Epidermal melanocyte (primary cell): Measurements from ENCODE around the gene PPIE.
"Not testable (repeated sequence)": the region's sequence is repeated elsewhere in the genome, so short reads cannot be mapped to it uniquely, and the experiment has no call there.

ENCODE experiments used
- DNase-seq: peaks from one replicate; pipeline ENCODE4 v3.0.0; 2011; ENCODE audit warnings: low spot score; ENCODE audit not compliant: insufficient read length

The PPIE gene

DNA sequence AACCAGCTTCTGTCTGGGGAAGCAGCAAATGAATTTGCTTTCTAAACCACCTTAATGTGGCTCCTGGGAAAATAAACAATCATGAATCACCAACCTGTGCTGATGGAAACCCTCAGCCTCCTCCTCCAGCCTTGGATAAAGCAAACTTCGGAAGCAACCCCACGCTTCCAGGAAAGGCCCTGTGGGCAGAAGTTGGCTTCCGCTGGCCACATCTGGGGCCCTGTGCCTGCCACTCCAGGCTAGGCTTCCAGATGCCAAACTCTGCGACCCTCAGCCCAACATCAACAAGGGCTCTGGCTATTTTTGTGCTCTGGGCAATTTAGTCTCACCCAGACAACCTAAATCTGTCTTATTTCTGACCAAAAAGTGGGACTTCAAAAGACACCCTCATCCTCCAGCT, 38.6 kb downstream of the PPIE start:
- no peak for DNase-seq

DNA sequence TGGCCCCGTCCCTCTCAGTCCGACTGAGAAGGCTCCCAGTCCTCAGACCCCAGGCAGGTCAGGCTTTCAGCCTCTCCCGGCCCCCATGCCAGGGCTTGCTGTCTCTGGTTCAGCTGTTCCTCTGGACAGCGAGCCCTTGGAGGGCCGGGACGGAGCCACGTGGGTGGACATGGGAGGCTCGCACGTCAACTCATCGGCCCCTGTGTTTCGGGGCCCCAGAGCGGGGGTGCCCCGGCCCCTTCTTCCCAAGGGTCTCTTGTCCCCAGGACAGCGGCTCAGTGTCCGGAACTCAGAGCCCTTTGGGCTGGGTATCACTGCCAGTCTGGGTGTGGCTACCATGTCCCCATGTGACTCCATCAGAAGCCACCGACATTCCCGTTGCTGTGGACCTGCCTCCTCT, 39.2 kb downstream of the PPIE start:
- DNase-seq = not testable (repeated sequence)

DNA sequence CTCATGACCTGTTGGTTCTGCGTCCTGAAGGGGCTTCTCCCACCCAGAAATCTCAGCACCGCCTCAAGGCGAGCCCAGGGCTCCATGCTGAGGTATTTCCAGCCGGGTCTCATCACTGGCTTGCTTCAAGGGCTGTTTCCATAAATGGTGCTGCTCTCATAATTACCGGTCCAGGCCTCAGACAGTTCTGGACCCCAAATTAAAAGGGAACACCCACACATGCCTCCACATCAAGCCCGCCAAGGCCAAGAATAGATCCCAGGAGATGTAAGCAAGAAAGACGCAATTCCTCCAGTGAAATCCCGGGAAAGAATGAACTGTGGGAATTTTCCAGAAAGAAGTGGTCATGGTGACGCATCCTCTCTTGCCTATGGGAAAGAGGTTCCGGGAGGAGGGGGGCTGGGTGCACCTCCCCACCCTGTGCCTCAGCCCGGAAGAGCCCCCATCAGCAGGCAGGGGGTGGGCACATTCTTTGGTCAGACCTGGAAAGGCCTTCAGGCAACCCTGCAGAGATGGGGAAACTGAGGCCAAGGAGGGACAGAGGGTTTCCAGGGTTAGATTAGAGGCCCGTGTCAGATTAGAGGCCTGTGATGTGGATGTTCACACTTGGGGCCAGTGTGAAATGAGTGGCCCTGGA, 39.9 kb downstream of the PPIE start:
- DNase-seq = not testable (repeated sequence)

DNA sequence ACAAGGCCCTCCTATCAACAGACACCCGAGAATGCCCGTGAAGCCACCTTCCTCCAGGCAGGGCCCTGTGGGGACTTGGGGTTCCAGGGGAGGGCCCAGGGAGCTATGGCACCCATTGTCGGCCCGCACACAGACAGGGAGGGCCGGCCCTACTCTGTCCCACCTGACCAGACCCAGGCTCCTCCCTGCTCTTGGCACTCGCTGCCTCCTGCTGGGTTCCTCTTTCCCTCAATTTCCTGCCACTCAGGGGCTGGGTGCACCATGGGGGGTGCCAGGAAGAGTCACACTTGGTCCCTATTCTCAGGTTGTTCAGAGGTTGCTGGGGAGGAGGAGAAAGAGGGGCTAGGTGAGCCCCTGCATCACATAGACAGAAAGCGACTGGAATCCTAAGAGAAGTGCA, 40.5 kb downstream of the PPIE start:
- no peak for DNase-seq

DNA sequence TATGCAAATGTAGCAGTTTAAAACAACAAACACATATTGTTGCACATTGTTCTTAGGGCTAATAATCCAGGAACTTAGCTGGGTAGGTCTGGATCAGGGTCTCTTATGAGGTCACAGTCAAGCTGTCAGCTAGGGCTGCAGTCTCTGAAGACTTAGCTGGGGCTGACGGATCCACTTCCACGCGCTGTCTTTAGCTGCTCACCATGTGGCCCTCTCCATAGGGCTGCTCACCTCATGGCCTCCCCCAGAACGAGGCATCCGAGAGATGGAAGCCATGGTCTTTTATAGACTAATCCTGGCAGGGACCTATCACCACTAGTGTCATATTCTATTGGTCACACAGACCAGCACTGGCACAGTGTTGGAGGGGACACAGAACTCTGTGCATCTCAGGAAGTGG, 41.1 kb downstream of the PPIE start:
- DNase-seq = no peak

DNA sequence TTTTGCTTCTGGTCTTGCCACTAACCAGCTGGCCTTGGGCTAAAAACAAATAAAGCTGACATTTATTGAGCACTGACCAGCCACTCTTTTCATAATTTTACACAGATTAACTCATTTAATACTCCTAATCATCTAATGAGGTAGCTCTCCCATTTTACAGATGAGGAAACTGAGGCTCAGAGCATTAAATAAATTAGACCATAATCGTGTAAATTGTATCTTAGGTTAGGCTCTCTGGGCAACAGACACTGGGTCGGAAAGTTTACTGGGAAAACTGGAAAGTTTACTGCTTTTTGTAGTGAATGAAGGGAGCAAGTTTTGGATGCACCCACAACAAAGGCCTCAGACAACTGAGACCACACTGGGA, 42.6 kb downstream of the PPIE start:
- DNase-seq = no peak

DNA sequence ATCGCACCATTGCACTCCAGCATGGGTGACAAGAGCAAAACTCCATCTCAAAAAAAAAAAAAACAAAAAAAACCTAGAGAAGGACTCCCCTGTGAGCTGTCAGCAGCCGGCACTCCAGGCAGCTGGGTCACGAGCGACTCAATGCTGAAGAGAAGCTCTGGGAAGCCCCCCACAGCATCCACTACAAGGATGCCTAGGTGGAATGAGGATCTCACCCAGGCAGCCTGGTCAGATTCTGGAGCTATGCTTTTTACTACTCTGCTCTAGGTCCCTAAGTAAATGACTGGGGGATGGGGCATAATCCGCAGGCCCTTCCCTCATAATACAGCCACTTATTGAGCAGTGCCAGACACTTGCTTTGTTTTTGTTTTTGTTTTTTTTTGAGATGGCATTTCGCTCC, 43.4 kb downstream of the PPIE start:
- no peak for DNase-seq

DNA sequence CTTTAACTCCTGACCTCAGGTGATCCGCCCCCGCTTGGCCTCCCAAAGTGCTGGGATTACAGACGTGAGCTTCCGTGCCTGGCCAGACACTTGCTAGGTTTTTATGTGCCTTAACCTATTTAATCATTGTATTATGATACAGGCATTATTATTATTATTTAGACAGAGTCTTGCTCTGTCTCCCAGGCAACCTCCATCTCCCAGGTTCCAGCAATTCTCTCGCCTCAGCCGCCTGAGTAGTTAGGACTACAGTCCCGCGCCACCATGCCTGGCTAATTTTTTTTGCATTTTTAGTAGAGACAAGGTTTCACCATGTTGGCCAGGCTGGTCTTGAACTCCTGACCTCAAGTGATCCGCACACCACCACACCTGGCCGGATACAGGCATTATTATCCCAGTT, 44.0 kb downstream of the PPIE start:
- DNase-seq = not testable (repeated sequence)

DNA sequence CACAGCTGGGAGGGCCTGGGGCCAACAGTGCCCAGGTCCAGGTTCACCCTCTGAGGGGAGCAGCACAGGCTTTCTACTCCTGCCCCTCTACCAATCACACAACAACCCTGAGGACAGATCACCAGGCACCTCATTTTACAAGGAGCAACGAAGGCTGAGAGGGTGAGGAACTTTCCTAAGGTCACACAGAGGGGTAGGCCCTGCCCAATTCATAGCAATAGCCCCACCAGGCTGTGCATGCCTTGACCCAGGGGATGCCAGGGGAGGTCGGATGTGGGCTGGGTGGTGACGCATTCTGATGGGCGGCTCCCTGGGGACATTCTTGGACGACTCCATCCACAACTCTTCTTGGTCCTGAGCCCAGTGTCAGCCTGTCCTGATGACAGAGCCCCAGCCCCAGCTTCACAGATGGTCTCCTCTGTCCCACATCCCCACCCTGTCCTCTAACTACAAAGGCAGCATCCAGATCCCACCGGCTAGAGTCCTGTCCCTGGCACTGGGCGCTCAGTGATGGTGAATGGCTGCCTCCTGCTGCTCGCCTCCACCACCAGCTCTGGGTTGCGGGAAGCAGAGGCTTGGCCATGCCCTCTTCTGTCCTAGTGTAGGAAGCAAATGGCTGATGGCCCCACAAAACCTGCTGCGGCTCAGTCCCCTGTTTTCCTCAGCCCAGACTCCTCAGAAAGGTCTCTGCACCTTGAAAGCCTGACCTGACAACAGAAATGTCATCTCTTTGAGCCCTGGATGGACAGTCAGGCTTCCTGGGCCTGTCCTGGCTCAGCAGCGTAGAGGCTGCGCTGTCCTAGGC, 47.8 kb downstream of the PPIE start:
- DNase-seq = not testable (repeated sequence)

DNA sequence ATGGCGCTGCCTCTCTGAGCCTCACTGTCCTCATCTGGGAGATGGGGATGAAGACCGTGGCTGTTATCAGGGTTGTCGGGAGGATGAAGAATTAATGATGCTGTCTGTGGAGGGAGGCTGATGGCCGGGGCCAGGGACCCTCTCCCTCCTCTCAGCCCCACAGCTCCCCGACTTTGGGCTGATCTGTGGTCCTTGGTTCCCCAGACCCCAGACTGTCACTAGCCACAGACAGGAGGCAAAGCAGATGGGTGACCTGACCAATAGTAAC, 48.4 kb downstream of the PPIE start:
- not testable (repeated sequence) for DNase-seq

DNA sequence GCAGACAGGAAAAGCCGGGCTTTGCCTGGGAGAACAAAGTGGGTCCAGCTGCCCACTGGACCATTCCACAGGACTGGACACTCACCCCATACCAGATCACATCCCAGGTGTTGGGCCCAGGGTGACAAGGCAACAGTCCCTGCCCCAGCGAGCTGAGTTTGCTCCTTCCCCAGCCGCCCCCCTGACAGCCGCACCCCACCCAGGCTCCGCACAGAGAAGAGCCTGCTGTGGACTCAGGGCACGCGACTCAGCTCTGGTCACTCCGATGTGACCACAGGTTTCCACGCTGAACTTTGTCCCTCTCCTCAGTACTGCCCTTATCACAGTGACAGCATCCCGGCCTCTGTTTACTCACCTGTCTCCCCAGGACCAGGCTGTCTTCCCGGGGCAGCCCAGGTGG, 48.8 kb downstream of the PPIE start:
- DNase-seq = no peak

DNA sequence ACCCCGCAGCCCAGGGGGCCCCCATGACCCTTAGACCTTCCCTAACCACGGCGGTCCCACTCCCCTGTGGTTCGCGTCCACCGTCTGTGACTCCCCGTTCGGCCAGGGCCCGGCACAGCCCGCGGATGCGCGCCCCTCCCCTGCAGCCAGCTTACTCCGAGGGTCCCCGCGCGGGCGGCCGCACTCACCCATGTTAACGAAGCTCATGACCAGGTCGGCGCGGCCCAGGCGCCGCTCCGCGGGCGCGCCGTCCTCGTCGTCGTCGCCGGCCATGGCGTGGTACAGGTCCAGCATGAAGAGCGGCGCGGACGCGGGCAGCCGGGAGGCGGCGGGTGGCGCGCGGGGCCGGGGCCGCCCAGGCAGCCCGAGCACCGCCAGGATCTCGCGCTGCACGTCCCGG, 49.3 kb downstream of the PPIE start:
- DNase-seq = not testable (repeated sequence)

DNA sequence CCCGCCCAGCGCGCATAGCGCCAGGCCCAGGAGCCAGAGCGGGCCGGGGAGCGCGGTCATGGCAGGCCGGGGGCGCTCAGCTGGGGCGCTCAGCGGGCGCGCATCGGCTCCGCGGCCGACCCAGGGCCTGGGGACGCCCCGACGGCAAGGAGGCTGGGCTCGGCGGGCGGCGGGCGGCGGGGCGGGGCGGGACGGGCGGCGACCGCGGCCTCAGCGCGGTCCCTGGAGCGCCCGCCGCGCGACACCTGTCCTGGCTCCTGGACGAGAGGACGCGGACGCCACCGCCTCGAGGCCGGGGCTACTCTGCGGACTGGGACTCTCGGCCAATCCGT, 49.7 kb downstream of the PPIE start:
- no peak for DNase-seq

DNA sequence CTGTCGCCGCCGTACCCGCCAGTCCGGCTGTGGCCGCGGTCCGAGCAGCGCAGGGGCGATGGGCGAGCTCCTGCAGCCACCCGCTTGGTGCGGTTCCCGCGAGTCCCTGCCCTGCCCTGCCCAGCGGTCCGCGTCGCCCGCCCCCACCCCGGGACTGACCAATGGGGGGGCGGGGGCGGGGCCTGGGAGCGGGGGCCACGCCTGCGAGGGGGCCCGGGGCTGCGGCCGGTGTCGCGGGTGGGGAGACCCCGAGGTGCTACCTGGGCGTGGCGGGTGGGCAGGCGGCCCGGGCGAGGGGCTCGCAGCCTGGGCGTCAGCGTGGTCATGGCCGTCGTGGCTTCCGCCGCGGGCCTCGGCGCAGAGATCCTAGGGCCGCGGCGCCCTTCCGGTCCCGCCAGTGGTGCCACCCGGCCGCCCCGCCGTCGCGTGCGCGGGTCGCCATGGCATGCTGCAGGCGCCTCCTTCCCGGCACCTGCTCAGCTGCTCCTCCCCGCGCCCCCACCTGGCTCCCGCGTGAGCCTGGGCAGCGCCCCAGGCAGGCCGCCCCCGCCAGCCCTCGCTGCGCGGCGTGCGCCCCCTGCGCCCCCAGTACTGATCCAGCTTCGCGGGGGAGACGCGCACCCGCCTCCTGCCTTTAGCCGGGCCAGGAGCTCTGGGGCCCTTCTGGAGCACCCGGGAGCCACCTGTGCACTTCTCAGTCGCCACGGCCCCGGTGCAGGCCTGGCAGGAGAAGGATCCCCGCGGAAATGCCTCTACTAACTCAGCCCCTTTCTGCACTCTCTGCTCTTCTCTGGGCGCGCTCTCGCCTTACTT, 50.3 kb downstream of the PPIE start, which contains the start of gene BMP8B:
Gene BMP8B, minus strand, starts transcription at position 108 of the 813 bp plus-strand sequence. CDS start 380 bp downstream, outside the sequence.
- no peak for DNase-seq

DNA sequence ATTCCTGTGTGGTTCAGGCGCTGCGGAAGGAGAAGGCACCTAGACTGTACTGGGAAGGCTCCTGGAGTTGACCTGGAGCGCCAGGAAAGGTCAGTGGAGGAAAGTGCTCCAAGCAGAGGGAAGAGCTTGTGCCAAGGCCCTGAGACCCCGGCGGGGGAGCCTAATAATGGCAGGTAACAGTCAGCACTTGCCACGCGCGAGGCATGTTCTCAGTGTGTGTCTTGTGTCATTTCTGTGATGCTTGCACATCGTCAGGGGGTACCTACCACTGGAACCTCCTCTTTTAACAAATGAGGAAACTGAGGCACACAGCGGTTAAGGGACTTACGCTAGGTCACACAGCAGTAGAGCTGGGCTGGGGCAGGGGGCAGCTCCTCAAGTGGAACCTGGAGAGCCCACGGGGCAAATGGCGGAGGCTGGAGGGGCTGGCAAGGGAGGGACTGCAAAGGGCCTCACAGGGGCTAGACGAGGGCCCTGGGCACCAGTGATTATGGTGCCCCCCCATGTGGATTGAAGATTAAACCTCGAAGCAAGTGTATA, 51.0 kb downstream of the PPIE start:
- no peak for DNase-seq

DNA sequence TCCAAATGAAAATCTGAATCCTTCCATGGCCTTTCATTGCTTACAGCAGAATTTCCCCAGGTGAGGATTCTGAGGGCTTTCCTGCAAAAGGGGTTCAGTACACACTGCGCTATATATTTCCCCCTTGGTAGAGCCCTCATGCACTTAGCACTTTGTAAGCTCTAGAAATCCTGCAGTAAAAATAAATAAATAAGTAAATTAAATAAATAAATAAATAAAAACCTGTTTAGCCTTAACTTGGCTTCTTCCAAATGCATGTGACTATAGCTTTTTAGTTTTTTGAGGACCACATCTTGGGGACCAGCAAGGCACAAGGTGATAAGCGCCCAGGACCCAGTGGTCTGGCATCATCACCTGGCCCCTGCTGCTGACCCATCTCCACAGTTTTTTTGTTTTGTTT, 53.2 kb downstream of the PPIE start:
- DNase-seq = no peak

DNA sequence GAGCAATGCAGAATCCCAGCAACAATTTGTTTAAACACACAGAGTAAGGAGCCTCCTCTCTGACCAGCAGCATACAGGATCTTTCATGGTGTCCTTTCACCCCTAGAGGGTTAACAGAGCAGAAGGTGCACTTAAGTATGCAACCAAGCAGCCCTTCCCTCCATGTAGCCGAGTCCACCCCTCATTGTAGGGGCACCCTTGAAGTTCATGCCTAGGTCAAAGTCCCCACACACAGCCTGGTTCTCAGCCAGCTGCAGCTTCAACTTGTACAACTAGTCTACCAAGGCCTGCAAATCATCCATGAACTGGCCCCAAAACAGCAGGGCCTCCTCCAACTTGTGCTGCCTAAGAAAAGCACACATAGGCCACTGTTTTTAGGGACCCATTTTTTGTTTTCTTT, 57.0 kb downstream of the PPIE start:
- no peak for DNase-seq

DNA sequence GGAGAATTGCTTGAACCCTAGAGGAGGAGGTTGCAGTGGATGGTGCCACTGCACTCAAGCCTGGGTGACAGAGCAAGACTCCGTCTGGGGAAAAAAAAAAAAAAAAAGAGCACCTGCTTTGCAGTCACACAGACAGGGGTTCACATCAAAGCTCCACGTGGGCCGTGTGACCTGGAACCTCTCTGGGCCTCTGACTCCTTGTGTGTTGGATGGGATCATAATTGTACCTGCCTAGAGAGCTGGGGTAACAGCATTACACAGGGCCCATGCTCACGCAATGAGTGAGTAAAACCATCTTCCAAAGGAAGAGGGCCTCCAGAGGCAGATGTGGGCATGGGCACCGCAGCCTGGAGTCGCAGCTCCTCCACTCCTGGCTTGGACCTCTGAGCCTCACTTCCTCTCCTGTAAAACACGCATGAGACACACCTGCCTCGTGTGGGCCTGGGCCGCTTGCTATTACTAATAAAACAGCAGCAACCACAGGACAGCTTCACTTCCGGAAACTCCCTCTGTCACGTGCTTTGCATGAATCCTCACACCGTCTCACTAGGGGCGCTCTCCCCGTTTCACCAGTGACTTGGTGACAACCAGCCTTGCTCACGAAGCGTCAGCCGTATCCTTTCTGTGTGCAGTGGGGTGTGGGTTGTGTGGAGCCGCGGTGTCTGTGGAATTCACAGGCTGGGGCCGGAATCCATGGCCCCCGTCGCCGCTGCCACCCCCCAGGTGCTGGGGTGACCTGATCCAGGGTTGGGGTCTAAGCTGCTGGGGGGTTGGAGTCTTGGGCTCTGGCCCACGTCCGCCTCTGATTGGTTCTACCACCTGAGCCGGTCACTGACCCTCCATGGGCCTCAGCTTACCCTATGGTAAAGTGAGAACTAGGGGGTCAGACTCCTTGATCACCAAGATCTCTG, 60.4 kb downstream of the PPIE start:
- DNase-seq = not testable (repeated sequence)

DNA sequence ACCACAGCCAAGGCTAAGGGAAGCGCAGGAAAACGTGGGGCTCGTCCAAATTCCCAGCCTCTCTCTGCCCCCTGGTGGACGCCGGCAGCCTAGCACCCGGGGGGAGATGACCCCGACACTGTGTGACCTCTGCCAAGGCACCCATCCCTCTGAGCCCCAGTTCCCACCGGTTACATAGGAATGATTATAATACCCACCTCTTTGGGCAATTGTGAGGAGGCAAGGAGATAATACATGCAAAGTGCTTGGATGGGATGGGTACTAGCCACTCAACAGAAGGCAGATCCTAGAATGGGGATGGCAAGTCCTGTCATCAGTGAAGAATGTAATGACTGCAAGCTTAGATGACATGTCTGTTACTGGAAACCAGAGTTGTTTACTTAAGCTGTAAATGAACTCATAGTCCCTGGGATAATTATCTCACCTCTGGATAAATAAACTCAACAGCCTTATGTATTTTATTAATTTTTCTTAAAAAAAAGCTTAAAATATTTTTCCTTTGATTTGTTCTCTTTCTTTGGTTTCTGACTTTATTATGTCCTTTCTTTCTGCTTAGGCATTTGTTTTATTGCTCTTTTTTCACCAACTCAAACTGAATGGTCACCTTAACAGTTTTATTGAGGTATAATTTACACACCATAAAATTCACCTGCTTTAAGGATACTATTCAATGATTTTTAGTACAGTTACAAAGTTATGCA, 61.2 kb downstream of the PPIE start:
- DNase-seq = peak; percentile 72

DNA sequence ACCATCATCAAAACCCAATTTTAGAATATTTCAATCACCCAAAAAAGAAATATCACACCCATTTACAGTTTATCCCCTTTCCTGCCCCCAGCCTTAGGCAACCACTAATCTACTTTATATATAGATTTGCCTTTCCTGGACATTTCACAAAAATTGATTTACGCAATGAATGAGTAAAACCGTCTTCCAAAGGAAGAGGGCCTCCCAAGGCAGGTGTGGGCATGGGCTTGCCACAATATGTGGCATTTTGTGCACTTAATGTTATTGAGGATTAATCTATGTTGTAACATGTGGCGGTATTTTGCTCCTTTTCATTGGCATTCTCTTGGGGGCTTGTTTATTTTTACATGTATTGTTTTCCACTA, 61.8 kb downstream of the PPIE start:
- DNase-seq = no peak
